ENCODE results near the gene TFE3.

TFE3 gene

GRCh38 chrX:49060914-49061313 lies 17.8 kb upstream of the TFE3 start:
- TF ChIP-seq, protein P1, sequence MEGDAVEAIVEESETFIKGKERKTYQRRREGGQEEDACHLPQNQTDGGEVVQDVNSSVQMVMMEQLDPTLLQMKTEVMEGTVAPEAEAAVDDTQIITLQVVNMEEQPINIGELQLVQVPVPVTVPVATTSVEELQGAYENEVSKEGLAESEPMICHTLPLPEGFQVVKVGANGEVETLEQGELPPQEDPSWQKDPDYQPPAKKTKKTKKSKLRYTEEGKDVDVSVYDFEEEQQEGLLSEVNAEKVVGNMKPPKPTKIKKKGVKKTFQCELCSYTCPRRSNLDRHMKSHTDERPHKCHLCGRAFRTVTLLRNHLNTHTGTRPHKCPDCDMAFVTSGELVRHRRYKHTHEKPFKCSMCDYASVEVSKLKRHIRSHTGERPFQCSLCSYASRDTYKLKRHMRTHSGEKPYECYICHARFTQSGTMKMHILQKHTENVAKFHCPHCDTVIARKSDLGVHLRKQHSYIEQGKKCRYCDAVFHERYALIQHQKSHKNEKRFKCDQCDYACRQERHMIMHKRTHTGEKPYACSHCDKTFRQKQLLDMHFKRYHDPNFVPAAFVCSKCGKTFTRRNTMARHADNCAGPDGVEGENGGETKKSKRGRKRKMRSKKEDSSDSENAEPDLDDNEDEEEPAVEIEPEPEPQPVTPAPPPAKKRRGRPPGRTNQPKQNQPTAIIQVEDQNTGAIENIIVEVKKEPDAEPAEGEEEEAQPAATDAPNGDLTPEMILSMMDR (conservative IDR thresholded peaks at IDR 0.05; ENCODE audit: low read depth, low read length): no peak
- H3K4me3 ChIP-seq (ENCODE audit: low read length): no peak overlapping the region
- no peak for DNase-seq (ENCODE audit: low read depth)

- TF ChIP-seq, protein P1 (conservative IDR thresholded peaks at IDR 0.05; ENCODE audit: low read depth, low read length): no peak
- peak overlapping the region; percentile 28 for H3K4me3 ChIP-seq (ENCODE audit: low read length)
Observed at GRCh38 chrX:49059681-49060085, 16.5 kb upstream of the TFE3 start.

GRCh38 chrX:49059201-49059600 lies 16.0 kb upstream of the TFE3 start:
- TF ChIP-seq, protein P1 (conservative IDR thresholded peaks at IDR 0.05; ENCODE audit: low read depth, low read length): no peak
- H3K4me3 ChIP-seq (ENCODE audit: low read length): peak overlapping the region; percentile 28
- no peak for DNase-seq (ENCODE audit: low read depth)

More at GRCh38 chrX:49059681-49060085, 16.5 kb upstream of the TFE3 start:
- DNase-seq (ENCODE audit: low read depth): no peak

- peak within 1 kb of the TSS; percentile 28 for H3K4me3 ChIP-seq (ENCODE audit: low read length)
- no peak for DNase-seq (ENCODE audit: low read depth)
- TF ChIP-seq, protein P1 (conservative IDR thresholded peaks at IDR 0.05; ENCODE audit: low read depth, low read length): no peak
Observed at GRCh38 chrX:49058794-49059193, 15.6 kb upstream of the TFE3 start, which contains the start of gene CCDC120. CCDC120 (plus strand) TSS chrX:49058999; CDS start chrX:49062042, 3,043 bp downstream.

DNA sequence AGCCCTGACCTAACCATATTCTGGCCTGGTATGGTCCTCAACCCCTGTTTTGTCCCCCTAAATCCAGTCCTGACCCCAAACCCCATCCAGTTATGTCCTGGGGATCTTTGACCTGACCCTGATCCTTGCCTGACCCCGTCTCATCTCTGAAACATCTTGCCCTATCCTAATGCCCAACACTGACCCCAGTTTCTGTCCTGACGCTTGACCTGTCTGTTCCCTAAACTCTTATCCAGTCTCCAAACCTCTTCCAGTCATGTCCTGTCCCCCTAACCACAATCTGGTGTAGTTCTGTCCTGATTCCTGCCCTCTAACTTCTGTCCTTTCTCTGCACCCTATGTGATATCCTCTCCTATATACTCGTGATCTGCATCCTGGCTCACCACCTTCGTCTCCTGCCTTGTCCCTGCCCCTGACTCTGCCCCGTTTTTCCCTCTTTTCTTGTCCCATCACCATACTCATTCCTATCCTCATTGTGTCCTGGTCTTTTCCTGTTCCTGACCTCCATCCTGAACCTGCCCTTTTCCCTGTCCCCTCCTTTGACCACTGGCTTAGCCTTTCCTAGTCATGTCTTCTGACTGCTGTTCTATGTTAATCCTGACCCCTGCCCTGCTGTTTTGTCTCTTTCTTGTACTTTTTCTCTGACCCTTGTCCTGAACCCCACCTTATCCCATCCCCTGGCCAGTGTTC lies 11.1 kb upstream of the TFE3 start:
- DNase-seq (ENCODE audit: low read depth): no peak
- TF ChIP-seq, protein P1 (conservative IDR thresholded peaks at IDR 0.05; ENCODE audit: low read depth, low read length): no peak
- H3K4me3 ChIP-seq (ENCODE audit: low read length): peak overlapping the region; percentile 52

DNA sequence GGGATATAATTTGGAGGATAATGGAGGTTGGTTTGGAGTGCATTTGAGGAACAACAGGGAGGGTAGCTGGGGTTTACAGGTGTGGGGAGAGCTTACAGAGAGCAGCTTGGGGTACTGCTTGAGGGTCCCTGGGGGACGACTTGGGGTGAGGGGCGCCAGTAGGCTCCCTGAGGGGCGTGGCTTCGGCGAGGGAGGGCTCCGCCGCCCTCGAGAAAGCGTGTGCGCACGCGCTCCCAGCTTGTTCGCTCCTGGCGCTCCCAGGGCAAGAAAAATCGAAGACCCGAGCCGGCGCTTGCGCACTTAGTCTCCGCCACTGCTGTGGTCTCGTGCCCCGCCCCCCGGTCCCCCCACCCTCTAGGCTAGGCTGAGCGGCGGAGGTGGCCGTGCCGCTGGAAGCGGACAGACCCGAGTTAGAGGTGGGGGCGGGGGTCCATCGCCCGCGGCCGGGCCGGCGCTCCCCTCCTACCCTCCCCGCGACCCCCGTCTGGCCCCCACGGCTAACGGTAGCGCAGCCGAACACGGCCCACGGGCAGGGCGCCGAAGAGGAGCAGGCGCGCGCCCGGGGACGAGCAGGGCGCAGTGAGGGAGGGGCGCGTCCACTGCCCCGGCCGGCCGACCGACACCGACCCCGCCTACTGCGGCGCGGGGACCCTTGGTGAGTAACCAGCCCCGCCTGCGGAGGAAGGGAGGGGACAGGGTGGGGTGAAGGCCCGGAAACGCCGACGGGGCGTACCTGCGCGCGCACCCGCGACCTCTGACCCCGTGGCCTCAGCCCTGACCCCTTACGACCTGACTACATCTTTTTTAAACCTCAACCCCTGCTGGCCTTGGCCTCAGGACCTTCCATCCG lies 10.3 kb upstream of the TFE3 start:
- DNase-seq (ENCODE audit: low read depth): no peak
- TF ChIP-seq, protein P1 (conservative IDR thresholded peaks at IDR 0.05; ENCODE audit: low read depth, low read length): no peak
- peak overlapping the region; percentile 52 for H3K4me3 ChIP-seq (ENCODE audit: low read length)

Measured in retinal pigment epithelial cell (primary cell).